Measurements from ENCODE around the gene CEP112.
"Not testable (repeated sequence)": the region's sequence is repeated elsewhere in the genome, so short reads cannot be mapped to it uniquely, and the experiment has no call there.

The CEP112 gene

GRCh38 chr17:65867014-65867413 is 324.9 kb downstream of the CEP112 start:
- no peak for DNase-seq

- no peak for DNase-seq
Observed at GRCh38 chr17:65865715-65866425, 326.1 kb downstream of the CEP112 start.

GRCh38 chr17:65864394-65864793 is 327.5 kb downstream of the CEP112 start:
- no peak for DNase-seq

GRCh38 chr17:65857718-65858117 is 334.2 kb downstream of the CEP112 start:
- no peak for DNase-seq

- DNase-seq, result no peak
Observed at GRCh38 chr17:65856865-65857264, 335.1 kb downstream of the CEP112 start.

- no peak for DNase-seq
Observed at GRCh38 chr17:65855675-65856074, 336.3 kb downstream of the CEP112 start.

GRCh38 chr17:65855245-65855644 is 336.7 kb downstream of the CEP112 start:
- DNase-seq, result no peak

GRCh38 chr17:65853816-65854215 is 338.1 kb downstream of the CEP112 start:
- DNase-seq, result no peak

GRCh38 chr17:65852911-65853310 is 339.0 kb downstream of the CEP112 start:
- DNase-seq, result no peak

- DNase-seq, result no peak
Observed at GRCh38 chr17:65851965-65852736, 339.8 kb downstream of the CEP112 start.

GRCh38 chr17:65850486-65850885 is 341.4 kb downstream of the CEP112 start:
- no peak for DNase-seq

- no peak for DNase-seq
Observed at GRCh38 chr17:65848751-65849150, 343.2 kb downstream of the CEP112 start.

- no peak for DNase-seq
Observed at GRCh38 chr17:65841089-65841488, 350.8 kb downstream of the CEP112 start.

- DNase-seq, result not testable (repeated sequence)
Observed at GRCh38 chr17:65837232-65837631, 354.7 kb downstream of the CEP112 start.

GRCh38 chr17:65833214-65833613 is 358.7 kb downstream of the CEP112 start:
- no peak for DNase-seq

GRCh38 chr17:65830356-65830755 is 361.6 kb downstream of the CEP112 start:
- no peak for DNase-seq

- not testable (repeated sequence) for DNase-seq
Observed at GRCh38 chr17:65826577-65826976, 365.4 kb downstream of the CEP112 start.

- DNase-seq, result no peak
Observed at GRCh38 chr17:65824901-65825300, 367.0 kb downstream of the CEP112 start.

- DNase-seq, result no peak
Observed at GRCh38 chr17:65823713-65824112, 368.2 kb downstream of the CEP112 start.

- no peak for DNase-seq
Observed at GRCh38 chr17:65820811-65821210, 371.1 kb downstream of the CEP112 start.

- no peak for DNase-seq
Observed at GRCh38 chr17:65820306-65820705, 371.6 kb downstream of the CEP112 start.

- no peak for DNase-seq
Observed at GRCh38 chr17:65819810-65820209, 372.1 kb downstream of the CEP112 start.

GRCh38 chr17:65817951-65818350 is 374.0 kb downstream of the CEP112 start:
- DNase-seq, result no peak

- DNase-seq, result no peak
Observed at GRCh38 chr17:65814418-65814817, 377.5 kb downstream of the CEP112 start.
